Lower leg skin (tissue), 4 donors: ENCODE results near the gene FAM43A. TPM values are rescaled to one million over a fixed set of nuclear protein-coding genes. Genes with fewer than 3 reads are reported as not detected.

ENCODE experiments used
- DNase-seq, 2 donors: peaks; one replicate each; pipeline ENCODE4 v3.0.0-alpha.2; 2019; ENCODE audit warnings: low spot score in 2 of 2
- H3K4me3 ChIP-seq: fragments of 200-600 bp; sonication (generic); 2 replicates; pipeline ENCODE4 v1.5.1; 2017; ENCODE audit warnings: mild to moderate bottlenecking, low read depth; ENCODE audit not compliant: poor library complexity, severe bottlenecking
- POLR2A ChIP-seq, 2 donors: fragments of 450-650 bp; IDR thresholded peaks; one replicate each; pipeline ENCODE4 v1.6.1; 2016 to 2017; ENCODE audit warnings: antibody characterized with exemption in 2 of 2, mild to moderate bottlenecking in 1 of 2, moderate library complexity in 1 of 2
- whole genome bisulfite sequencing, 2 donors: methylation state at CpG; one replicate each; pipeline ENCODE4 v1.1.5; 2018; 5-methylcytosine and 5-hydroxymethylcytosine counted together
- intact Hi-C: fragments of 100-400 bp; cut with DNase I; formaldehyde crosslinking; loops from one replicate; pipeline ENCODE4 v1.15.0; 2023; ENCODE audit warnings: low total_unique reads
- total RNA-seq, 4 donors: library from RNA; depleted of rRNA; stranded (reverse); fragments of >200 nt; gene quantifications; one replicate each; pipeline ENCODE4 v1.1.0, GENCODE V29; 2016
- TF ChIP-seq, protein P1 (sequence below), 3 donors: fragments of 450-650 bp; IDR thresholded peaks; one replicate each; pipeline ENCODE4 v1.5.1; 2016; ENCODE audit warnings: antibody characterized with exemption in 3 of 3, mild to moderate bottlenecking in 3 of 3, moderate library complexity in 2 of 3

The FAM43A gene
- total RNA-seq, 4 donors from 2014 or later, result 56.0 to 104 (median 77.1) TPM

DNA sequence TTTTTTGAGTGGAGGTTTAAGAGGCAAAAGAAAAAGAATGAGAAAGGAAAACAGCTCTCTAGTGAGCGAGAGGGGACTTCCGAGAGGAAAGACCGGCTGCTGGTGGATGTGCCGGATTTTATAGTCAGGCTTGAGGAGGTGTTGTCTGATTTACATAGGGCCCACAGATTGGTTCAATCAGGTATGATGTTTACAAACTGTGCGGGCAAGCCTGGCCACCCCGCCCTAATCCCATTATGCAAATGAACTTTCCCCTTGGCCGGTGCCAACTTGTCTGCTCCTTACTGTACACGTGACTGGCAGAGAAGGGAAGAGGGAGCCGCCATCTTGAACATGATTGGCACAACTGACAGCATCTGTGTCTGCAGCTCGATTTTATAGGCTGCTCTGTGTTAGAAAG, 44.7 kb downstream of the FAM43A start:
- 31 to 49% methylated on average over 10 of the region's 10 CpGs for WGBS, 2 donors
- no peak overlapping the region for H3K4me3 ChIP-seq
- intact Hi-C loops, result no loop called here
- peak in 1 of 2 donors; percentile 59 for DNase-seq
- no peak for TF ChIP-seq POLR2A (IDR thresholded peaks at IDR 0.05)
- TF ChIP-seq, protein P1, sequence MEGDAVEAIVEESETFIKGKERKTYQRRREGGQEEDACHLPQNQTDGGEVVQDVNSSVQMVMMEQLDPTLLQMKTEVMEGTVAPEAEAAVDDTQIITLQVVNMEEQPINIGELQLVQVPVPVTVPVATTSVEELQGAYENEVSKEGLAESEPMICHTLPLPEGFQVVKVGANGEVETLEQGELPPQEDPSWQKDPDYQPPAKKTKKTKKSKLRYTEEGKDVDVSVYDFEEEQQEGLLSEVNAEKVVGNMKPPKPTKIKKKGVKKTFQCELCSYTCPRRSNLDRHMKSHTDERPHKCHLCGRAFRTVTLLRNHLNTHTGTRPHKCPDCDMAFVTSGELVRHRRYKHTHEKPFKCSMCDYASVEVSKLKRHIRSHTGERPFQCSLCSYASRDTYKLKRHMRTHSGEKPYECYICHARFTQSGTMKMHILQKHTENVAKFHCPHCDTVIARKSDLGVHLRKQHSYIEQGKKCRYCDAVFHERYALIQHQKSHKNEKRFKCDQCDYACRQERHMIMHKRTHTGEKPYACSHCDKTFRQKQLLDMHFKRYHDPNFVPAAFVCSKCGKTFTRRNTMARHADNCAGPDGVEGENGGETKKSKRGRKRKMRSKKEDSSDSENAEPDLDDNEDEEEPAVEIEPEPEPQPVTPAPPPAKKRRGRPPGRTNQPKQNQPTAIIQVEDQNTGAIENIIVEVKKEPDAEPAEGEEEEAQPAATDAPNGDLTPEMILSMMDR (IDR thresholded peaks at IDR 0.05), result no peak

DNA sequence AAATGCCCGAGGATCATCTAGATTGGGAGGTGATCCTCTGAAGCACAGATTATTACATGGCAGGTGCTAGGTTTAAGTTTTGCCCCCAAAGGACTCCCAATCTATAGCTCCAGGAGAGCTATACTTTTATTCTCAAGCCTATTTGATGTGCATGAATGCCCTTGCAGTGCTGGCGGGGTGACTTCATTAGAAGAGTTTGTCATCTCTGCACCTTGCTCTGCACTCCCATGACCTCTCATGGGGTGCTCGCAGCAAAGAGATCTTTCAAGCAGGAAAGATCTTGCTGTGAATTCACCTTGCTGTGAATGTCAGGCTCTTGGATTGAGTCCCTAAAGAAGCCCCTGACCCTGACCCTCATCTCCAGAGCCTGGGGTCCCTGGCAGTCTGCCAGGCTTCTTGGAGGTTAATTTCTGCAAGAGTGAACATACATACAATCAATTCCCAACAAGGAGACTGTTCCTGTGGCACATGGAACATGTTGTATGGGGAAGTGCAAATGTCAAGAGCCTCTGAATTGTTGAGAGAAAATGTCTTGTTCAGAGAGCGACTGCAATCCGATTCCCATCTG, 45.9 kb downstream of the FAM43A start:
- WGBS, 2 donors, result 88 to 90% methylated on average over 5 of the region's 5 CpGs
- no peak for TF ChIP-seq POLR2A (IDR thresholded peaks at IDR 0.05)
- TF ChIP-seq, protein P1 (IDR thresholded peaks at IDR 0.05), result no peak
- intact Hi-C loops, result no loop called here
- no peak overlapping the region for H3K4me3 ChIP-seq
- no peak for DNase-seq

DNA sequence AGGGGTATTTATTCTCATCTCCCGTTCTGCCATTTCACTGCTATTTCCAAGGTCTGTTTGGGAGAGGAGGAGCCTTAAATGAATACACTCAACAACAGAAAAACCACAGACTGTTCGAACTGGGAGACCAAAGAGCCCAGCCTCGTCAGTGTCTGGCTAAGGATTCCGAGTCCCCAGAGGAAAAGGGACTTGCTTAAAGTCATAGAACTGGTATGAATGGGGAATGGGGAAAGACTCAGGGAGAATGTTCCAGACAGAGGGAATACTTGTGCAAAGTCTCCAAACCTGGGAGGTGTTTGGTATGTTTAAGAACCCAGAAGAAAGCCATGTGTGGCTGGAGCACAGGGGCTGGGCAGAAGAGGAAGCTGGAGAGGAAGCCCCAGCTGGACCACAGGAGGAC, 46.9 kb downstream of the FAM43A start:
- TF ChIP-seq POLR2A (IDR thresholded peaks at IDR 0.05), result no peak
- TF ChIP-seq, protein P1 (IDR thresholded peaks at IDR 0.05), result no peak
- intact Hi-C loops, result no loop called here
- H3K4me3 ChIP-seq, result no peak overlapping the region
- DNase-seq, result no peak
- 61 to 65% methylated on average over 4 of the region's 4 CpGs for WGBS, 2 donors

DNA sequence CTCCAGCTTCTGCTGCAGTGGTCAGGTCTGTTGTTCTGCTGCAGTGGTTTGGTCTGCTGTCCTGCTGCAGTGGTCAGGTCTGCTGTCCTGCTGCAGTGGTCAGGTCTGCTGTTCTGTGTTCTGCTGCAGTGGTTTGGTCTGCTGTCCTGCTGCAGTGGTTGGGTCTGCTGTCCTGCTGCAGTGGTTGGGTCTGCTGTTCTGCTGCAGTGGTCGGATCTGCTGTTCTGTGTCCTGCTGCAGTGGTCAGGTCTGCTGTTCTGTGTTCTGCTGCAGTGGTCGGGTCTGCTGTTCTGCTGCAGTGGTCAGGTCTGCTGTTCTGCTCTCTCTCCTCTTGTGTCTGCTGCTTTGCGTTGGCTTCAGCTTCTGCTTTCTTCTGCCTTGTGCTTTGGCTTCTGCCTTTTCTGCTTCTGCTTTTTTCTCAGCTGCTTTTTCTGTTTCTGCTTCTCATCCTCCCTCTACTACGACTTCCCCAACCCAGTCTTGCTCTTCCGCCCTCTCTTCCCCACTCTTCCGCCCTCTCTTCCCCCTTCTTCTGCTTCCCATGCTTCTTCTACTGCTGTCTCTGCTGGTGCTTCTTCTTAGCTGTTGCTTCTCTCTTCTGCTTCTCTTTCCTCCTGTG, 50.7 kb downstream of the FAM43A start:
- no peak for DNase-seq
- no peak overlapping the region for H3K4me3 ChIP-seq
- WGBS, 2 donors, result 76 to 81% methylated on average over 6 of the region's 6 CpGs
- TF ChIP-seq, protein P1 (IDR thresholded peaks at IDR 0.05), result no peak
- TF ChIP-seq POLR2A (IDR thresholded peaks at IDR 0.05), result no peak
- intact Hi-C loops, result no loop called here

DNA sequence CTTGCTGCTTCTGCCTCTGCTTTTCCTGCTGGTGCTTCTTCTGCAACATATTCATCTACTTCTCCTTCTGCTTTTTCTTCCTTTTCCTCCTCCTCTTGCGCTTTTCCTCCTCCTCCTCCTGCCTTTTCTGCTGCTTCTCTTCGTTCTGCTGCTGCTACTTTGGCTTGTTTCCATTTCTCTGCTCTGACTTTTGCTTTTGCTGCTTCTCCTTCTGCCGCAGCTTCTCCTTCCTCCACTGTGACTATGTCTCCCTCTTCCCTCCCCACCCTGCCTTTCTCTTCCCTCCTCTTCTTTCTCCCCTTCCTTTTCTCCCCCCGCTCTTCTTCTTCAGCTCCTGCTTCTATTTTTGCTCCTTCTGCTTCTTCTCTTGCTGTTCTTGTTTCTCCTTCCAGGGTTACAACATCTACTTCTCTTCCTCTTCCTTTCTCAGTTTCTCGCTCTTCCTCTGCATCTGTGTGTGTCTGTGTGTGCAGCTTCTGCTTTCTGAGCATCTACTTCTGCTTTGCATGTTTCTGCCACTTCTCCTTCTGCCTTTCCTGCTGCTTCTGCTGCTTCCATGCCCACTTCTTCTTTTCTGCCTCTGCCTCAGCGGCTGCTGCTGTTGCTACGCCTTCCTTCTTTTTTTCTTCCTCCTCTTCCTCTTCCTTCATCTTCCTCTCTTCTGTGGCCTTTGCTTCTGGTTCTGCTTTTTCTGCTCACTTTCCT, 51.4 kb downstream of the FAM43A start:
- no peak for TF ChIP-seq POLR2A (IDR thresholded peaks at IDR 0.05)
- TF ChIP-seq, protein P1 (IDR thresholded peaks at IDR 0.05), result no peak
- intact Hi-C loops, result no loop called here
- H3K4me3 ChIP-seq, result no peak overlapping the region
- WGBS, 2 donors, result 75% methylated on average over 7 of the region's 7 CpGs
- no peak for DNase-seq

Other genes with a start within 250 kb of the FAM43A start
- gene ATP13A3, start 198.9 kb upstream of the FAM43A start, total RNA-seq, result 10 to 100 TPM; 35.0 to 40.6 (median 38.2) TPM
- 1 to 10 TPM; 1.2 to 8.5 (median 4.6) TPM for gene TMEM44, start 52.5 kb upstream of the FAM43A start, total RNA-seq
- 10 to 100 TPM; 31.7 to 45.9 (median 38.9) TPM for gene LSG1, start 13.7 kb upstream of the FAM43A start, total RNA-seq